HEK293 (cell line): ENCODE data around the gene METTL3.

Experiments
- CTCF ChIA-PET: fragments of 350-600 bp; formaldehyde crosslinking; extraction: SDS; loops from one replicate; lab custom pipeline; 2021; ENCODE audit warnings: antibody characterized with exemption; lab: Yijun Ruan, JAX
- POLR2A ChIA-PET: fragments of 300-600 bp; formaldehyde crosslinking; extraction: SDS; loops from one replicate; lab custom pipeline; 2020; ENCODE audit warnings: antibody characterized with exemption, inconsistent platforms; lab: Yijun Ruan, JAX
- H3K27ac ChIP-seq: fragments of 200-500 bp; sonication (Bioruptor generic); 2 replicates; pipeline ENCODE4 v1.5.1; 2014; ENCODE audit warnings: low read depth, low read length, control low read depth, inconsistent platforms; ENCODE audit errors: extremely low read depth
- H3K36me3 ChIP-seq, 2 experiments: fragments of 200-500 bp in 1 of 2; sonication (Bioruptor generic) in 1 of 2; 1 replicate in 1 of 2; 2 replicates in 1 of 2; pipeline ENCODE4 v1.5.1; 2014 to 2017; ENCODE audit warnings: inconsistent platforms in 2 of 2, low read length in 2 of 2; ENCODE audit not compliant: control insufficient read depth in 2 of 2, insufficient read depth in 1 of 2
- H3K4me1 ChIP-seq: fragments of 200-500 bp; sonication (Bioruptor generic); 2 replicates; pipeline ENCODE4 v1.5.1; 2014; ENCODE audit warnings: mild to moderate bottlenecking, low read length, inconsistent platforms; ENCODE audit not compliant: control insufficient read depth, insufficient read depth
- H3K4me3 ChIP-seq: 2 replicates; pipeline ENCODE4 v1.5.1; 2011; ENCODE audit warnings: low read depth, mild to moderate bottlenecking, control low read depth, low read length, moderate library complexity
- H3K9me3 ChIP-seq: fragments of 200-500 bp; sonication (Bioruptor generic); 2 replicates; pipeline ENCODE4 v1.5.1; 2014; ENCODE audit warnings: low read depth, low read length, inconsistent platforms; ENCODE audit not compliant: control insufficient read depth, insufficient read depth
- FEZF1 ChIP-seq: fragments of 450-650 bp; formaldehyde crosslinking; IDR thresholded peaks from 2 replicates; pipeline ENCODE4 v1.5.1; 2016; ENCODE audit warnings: missing biosample characterization, missing genetic modification characterization
- KLF8 ChIP-seq: fragments of 450-650 bp; formaldehyde crosslinking; IDR thresholded peaks from 2 replicates; pipeline ENCODE4 v1.5.1; 2016; ENCODE audit warnings: missing biosample characterization, missing genetic modification characterization
- SCRT2 ChIP-seq: fragments of 450-650 bp; formaldehyde crosslinking; IDR thresholded peaks from 2 replicates; pipeline ENCODE4 v1.5.1; 2016; ENCODE audit warnings: missing biosample characterization, missing genetic modification characterization
- ZNF140 ChIP-seq: fragments of 450-650 bp; formaldehyde crosslinking; IDR thresholded peaks from 2 replicates; pipeline ENCODE4 v1.5.1; 2016; ENCODE audit warnings: missing biosample characterization, missing genetic modification characterization
- ZNF169 ChIP-seq: fragments of 450-650 bp; formaldehyde crosslinking; IDR thresholded peaks from 2 replicates; pipeline ENCODE4 v1.5.1; 2016; ENCODE audit warnings: missing biosample characterization, missing genetic modification characterization
- ZNF311 ChIP-seq: fragments of 450-650 bp; formaldehyde crosslinking; IDR thresholded peaks from 2 replicates; pipeline ENCODE4 v1.5.1; 2017; ENCODE audit warnings: missing biosample characterization, missing genetic modification characterization, borderline replicate concordance
- ZNF37A ChIP-seq: fragments of 450-650 bp; IDR thresholded peaks from 2 replicates; pipeline ENCODE4 v1.5.1; 2018; ENCODE audit warnings: missing biosample characterization, missing genetic modification characterization
- ZNF555 ChIP-seq: fragments of 450-650 bp; formaldehyde crosslinking; conservative IDR thresholded peaks from 2 replicates; pipeline ENCODE4 v1.5.1; 2017; ENCODE audit warnings: missing biosample characterization, mild to moderate bottlenecking, missing genetic modification characterization, inconsistent platforms
- ZNF561 ChIP-seq: fragments of 450-650 bp; IDR thresholded peaks from 2 replicates; pipeline ENCODE4 v1.5.1; 2018; ENCODE audit warnings: missing biosample characterization, missing genetic modification characterization, borderline replicate concordance
- ZNF596 ChIP-seq: fragments of 450-650 bp; IDR thresholded peaks from 2 replicates; pipeline ENCODE4 v1.5.0; 2018; ENCODE audit warnings: missing biosample characterization, mild to moderate bottlenecking, missing genetic modification characterization, moderate library complexity
- ZNF707 ChIP-seq: fragments of 450-650 bp; formaldehyde crosslinking; IDR thresholded peaks from 2 replicates; pipeline ENCODE4 v1.5.1; 2016; ENCODE audit warnings: missing biosample characterization, missing genetic modification characterization
- ZNF792 ChIP-seq: fragments of 450-650 bp; formaldehyde crosslinking; IDR thresholded peaks from 2 replicates; pipeline ENCODE4 v1.5.1; 2016; ENCODE audit warnings: missing biosample characterization, missing genetic modification characterization
- TF ChIP-seq, protein P1 (sequence below): fragments of 450-650 bp; formaldehyde crosslinking; IDR thresholded peaks from 2 replicates; pipeline ENCODE4 v1.5.1; 2016; ENCODE audit warnings: missing biosample characterization, missing genetic modification characterization
- TF ChIP-seq, protein P2 (sequence below): fragments of 450-650 bp; formaldehyde crosslinking; IDR thresholded peaks from 2 replicates; pipeline ENCODE4 v1.5.1; 2017; ENCODE audit warnings: missing biosample characterization, mild to moderate bottlenecking, missing genetic modification characterization, moderate library complexity
- TF ChIP-seq, protein P3 (sequence below): fragments of 450-650 bp; formaldehyde crosslinking; IDR thresholded peaks from 2 replicates; pipeline ENCODE4 v1.5.1; 2016; ENCODE audit warnings: missing biosample characterization, missing genetic modification characterization
- TF ChIP-seq, protein P4 (sequence below): fragments of 450-650 bp; formaldehyde crosslinking; IDR thresholded peaks from 2 replicates; pipeline ENCODE4 v1.5.1; 2016; ENCODE audit warnings: missing biosample characterization, missing genetic modification characterization
- TF ChIP-seq, protein P5 (sequence below): fragments of 450-650 bp; formaldehyde crosslinking; IDR thresholded peaks from 2 replicates; pipeline ENCODE4 v1.5.1; 2016; ENCODE audit warnings: missing biosample characterization, missing genetic modification characterization, borderline replicate concordance

The METTL3 gene

DNA sequence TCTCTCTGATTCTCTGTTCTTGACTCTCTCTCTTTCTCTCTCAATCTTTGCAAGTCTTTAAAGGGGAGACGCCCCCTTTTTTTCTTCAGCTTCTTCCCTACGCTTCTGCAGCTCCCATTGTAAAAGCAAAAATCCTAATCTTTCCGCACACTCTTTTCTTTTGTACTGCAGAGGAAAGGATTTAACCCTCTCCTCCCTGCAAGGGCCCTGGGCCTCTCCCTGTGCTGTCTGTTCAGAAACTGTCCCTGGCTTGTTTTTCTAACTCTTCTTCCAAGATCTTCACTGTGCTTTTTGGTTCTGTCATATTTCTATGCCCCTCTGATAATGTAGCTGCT is 25.9 kb upstream of the METTL3 start (continued):
- no peak for TF ChIP-seq KLF8 (tag by site-specific recombination)
- no peak for TF ChIP-seq ZNF792 (tag by site-specific recombination)
- no peak for TF ChIP-seq ZNF169 (tag by site-specific recombination)
- TF ChIP-seq ZNF140 (tag by site-specific recombination), result no peak
- TF ChIP-seq ZNF37A, result no peak
- TF ChIP-seq, protein P1, sequence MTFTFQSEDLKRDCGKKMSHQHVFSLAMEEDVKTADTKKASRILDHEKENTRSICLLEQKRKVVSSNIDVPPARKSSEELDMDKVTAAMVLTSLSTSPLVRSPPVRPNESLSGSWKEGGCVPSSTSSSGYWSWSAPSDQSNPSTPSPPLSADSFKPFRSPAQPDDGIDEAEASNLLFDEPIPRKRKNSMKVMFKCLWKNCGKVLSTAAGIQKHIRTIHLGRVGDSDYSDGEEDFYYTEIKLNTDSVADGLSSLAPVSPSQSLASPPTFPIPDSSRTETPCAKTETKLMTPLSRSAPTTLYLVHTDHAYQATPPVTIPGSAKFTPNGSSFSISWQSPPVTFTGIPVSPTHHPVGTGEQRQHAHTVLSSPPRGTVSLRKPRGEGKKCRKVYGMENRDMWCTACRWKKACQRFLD (tag by site-specific recombination), result no peak
- no peak for TF ChIP-seq ZNF707

DNA sequence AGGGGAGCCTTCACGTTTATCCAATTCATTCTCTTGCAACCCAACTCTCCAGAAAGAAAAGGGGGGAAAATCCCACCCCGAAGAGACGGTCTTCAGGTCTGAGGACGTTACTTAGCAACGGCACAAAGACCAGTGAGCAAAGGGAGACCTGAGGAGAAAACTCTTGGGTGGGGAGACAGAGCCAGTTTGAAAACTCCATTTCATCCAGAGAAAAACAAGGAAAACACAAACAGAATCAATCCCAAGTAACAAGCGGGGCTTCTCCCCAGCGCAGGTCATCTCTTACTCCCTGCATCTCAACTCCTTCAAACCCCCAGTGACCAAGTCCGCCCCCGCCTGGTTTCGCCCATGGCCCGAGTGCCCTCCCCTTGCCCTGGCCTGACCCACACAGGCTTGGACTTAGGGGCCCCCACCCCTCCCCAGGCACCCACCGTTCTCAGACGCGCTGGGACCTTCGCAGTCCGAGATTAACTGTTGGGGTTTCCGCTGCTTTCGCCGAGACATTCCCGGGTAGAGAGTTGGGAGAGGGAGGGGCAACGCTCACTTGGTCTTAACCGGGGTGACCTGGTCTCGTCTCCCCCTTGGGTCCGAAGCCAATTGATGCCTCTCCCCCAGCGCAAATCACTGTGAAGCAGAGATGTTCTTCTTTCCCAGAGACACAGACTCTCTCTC is 25.4 kb upstream of the METTL3 start:
- Histone ChIP-seq H3K4me3 (no peak overlapping the region), H3K4me1 (no peaks in the 10 kb centered on the region), H3K9me3 (no peaks in the 10 kb centered on the region), H3K27ac (no peak overlapping the region), H3K36me3 (no peaks in the 10 kb centered on the region)
- ChIA-PET POLR2A (no interaction called here), CTCF (interaction anchor here (0.6 to 0.9 kb wide), 2 partner anchors 38 to 842 kb away, joined by 3 to 4 read pairs; no protein-coding TSS in a partner anchor)
- TF ChIP-seq, protein P2, sequence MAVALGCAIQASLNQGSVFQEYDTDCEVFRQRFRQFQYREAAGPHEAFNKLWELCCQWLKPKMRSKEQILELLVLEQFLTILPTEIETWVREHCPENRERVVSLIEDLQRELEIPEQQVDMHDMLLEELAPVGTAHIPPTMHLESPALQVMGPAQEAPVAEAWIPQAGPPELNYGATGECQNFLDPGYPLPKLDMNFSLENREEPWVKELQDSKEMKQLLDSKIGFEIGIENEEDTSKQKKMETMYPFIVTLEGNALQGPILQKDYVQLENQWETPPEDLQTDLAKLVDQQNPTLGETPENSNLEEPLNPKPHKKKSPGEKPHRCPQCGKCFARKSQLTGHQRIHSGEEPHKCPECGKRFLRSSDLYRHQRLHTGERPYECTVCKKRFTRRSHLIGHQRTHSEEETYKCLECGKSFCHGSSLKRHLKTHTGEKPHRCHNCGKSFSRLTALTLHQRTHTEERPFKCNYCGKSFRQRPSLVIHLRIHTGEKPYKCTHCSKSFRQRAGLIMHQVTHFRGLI (tag by site-specific recombination), result peak; percentile 63; the same call in 1 of the 2 replicates
- TF ChIP-seq, protein P3, sequence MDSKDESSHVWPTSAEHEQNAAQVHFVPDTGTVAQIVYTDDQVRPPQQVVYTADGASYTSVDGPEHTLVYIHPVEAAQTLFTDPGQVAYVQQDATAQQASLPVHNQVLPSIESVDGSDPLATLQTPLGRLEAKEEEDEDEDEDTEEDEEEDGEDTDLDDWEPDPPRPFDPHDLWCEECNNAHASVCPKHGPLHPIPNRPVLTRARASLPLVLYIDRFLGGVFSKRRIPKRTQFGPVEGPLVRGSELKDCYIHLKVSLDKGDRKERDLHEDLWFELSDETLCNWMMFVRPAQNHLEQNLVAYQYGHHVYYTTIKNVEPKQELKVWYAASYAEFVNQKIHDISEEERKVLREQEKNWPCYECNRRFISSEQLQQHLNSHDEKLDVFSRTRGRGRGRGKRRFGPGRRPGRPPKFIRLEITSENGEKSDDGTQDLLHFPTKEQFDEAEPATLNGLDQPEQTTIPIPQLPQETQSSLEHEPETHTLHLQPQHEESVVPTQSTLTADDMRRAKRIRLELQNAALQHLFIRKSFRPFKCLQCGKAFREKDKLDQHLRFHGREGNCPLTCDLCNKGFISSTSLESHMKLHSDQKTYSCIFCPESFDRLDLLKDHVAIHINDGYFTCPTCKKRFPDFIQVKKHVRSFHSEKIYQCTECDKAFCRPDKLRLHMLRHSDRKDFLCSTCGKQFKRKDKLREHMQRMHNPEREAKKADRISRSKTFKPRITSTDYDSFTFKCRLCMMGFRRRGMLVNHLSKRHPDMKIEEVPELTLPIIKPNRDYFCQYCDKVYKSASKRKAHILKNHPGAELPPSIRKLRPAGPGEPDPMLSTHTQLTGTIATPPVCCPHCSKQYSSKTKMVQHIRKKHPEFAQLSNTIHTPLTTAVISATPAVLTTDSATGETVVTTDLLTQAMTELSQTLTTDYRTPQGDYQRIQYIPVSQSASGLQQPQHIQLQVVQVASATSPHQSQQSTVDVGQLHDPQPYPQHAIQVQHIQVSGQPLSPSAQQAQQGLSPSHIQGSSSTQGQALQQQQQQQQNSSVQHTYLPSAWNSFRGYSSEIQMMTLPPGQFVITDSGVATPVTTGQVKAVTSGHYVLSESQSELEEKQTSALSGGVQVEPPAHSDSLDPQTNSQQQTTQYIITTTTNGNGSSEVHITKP (tag by site-specific recombination), result peak; percentile 95
- TF ChIP-seq ZNF596 (tag by site-specific recombination) (peak; percentile 82; the same call in 1 of the 2 replicates), FEZF1 (no peak)
- TF ChIP-seq, protein P4, sequence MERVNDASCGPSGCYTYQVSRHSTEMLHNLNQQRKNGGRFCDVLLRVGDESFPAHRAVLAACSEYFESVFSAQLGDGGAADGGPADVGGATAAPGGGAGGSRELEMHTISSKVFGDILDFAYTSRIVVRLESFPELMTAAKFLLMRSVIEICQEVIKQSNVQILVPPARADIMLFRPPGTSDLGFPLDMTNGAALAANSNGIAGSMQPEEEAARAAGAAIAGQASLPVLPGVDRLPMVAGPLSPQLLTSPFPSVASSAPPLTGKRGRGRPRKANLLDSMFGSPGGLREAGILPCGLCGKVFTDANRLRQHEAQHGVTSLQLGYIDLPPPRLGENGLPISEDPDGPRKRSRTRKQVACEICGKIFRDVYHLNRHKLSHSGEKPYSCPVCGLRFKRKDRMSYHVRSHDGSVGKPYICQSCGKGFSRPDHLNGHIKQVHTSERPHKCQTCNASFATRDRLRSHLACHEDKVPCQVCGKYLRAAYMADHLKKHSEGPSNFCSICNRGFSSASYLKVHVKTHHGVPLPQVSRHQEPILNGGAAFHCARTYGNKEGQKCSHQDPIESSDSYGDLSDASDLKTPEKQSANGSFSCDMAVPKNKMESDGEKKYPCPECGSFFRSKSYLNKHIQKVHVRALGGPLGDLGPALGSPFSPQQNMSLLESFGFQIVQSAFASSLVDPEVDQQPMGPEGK (tag by site-specific recombination), result peak; percentile 50; the same call in 1 of the 2 replicates

DNA sequence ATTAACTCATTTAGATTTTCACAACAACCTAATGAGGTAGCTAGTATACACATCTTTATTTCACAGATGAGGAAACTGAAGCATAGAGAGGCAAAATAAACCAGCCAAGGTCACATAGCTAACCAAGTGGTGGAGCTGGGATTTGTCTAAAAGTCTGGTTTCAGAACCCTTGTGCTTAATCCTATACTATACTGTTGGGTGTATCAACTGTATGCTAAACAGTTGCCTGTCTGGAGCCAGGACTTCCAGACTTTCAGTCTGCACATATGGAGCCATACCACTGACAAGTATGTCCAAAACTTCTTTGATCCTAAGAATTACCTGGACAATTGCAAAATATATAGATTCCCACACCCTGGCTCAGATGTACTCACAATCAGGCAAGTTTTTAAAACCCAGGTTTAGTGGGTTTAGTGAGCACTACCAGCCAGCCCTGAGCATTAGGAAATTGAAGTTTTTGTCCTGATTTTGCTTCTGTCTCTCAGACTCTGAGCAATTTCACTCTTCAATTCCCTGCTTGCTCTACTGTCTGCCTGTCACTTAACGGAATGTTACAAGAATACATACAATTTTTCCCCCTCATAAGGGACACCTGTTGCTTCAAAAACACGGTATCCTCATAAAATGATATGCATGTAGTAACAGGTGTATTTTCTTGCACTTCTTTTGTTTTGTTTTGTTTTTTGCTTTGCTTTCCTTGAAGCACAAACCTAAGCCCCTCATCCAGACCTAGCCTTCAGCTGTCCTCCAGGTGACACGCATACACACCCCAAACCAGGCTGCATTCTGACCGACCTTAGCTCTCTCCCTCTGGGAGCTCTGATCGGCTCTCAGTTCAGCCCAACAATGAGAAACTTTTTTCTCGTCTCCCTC is 24.6 kb upstream of the METTL3 start:
- H3K36me3 ChIP-seq, result no peaks in the 10 kb centered on the region
- ChIA-PET CTCF (no interaction called here), POLR2A (no interaction called here)
- no peaks in the 10 kb centered on the region for H3K9me3 ChIP-seq
- no peaks in the 10 kb centered on the region for H3K4me1 ChIP-seq
- no peak overlapping the region for H3K4me3 ChIP-seq
- H3K27ac ChIP-seq, result no peak overlapping the region
- TF ChIP-seq ZNF561 (tag by site-specific recombination) (no peak), ZNF555 (tag by site-specific recombination) (no peak), SCRT2 (peak; percentile 96), ZNF311 (tag by site-specific recombination) (no peak)
- TF ChIP-seq, protein P5, sequence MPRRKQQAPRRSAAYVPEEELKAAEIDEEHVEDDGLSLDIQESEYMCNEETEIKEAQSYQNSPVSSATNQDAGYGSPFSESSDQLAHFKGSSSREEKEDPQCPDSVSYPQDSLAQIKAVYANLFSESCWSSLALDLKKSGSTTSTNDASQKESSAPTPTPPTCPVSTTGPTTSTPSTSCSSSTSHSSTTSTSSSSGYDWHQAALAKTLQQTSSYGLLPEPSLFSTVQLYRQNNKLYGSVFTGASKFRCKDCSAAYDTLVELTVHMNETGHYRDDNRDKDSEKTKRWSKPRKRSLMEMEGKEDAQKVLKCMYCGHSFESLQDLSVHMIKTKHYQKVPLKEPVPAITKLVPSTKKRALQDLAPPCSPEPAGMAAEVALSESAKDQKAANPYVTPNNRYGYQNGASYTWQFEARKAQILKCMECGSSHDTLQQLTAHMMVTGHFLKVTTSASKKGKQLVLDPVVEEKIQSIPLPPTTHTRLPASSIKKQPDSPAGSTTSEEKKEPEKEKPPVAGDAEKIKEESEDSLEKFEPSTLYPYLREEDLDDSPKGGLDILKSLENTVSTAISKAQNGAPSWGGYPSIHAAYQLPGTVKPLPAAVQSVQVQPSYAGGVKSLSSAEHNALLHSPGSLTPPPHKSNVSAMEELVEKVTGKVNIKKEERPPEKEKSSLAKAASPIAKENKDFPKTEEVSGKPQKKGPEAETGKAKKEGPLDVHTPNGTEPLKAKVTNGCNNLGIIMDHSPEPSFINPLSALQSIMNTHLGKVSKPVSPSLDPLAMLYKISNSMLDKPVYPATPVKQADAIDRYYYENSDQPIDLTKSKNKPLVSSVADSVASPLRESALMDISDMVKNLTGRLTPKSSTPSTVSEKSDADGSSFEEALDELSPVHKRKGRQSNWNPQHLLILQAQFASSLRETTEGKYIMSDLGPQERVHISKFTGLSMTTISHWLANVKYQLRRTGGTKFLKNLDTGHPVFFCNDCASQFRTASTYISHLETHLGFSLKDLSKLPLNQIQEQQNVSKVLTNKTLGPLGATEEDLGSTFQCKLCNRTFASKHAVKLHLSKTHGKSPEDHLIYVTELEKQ, result no peak
